ENCODE results near the gene IL21. TPM values are rescaled to one million over a fixed set of nuclear protein-coding genes. Genes with fewer than 3 reads are reported as not detected.

IL21 gene
- total and polyA plus RNA-seq, 2 of the 13 experiments (the other 11 are each of a cell fraction or from before 2014, with no cell fraction given) = not detected

GRCh38 chr4:122583906-122584305 is 37.0 kb downstream of the IL21 start:
- Histone ChIP-seq H3K79me2 (ENCODE audit: insufficient read depth, low read length) (no peaks in the 10 kb centered on the region), H3K27me3 (ENCODE audit: control insufficient read depth in 1 of 2, insufficient read depth in 2 of 2, low read length in 2 of 2) (peaks cover 0 to 6% of the 10 kb centered on the region in 2 experiments; a peak in 1 of 5 replicates), H3K9me3 (ENCODE audit: low read length) (no peaks in the 10 kb centered on the region), H3K36me3 (replicated peaks in 1 of 2; ENCODE audit: control insufficient read depth in 1 of 2, insufficient read depth in 2 of 2, low read length in 2 of 2) (no peaks in the 10 kb centered on the region), H3K4me2 (ENCODE audit: low read depth, low read length) (no peak overlapping the region), H3K9ac (ENCODE audit: insufficient read depth, low read depth, low read length) (no peak overlapping the region), H3K4me1 (ENCODE audit: insufficient read depth, low read length) (no peaks in the 10 kb centered on the region), H4K20me1 (ENCODE audit: insufficient read depth, low read length) (no peaks in the 10 kb centered on the region), H3K4me3 (replicated peaks in 1 of 3; ENCODE audit: insufficient read depth in 1 of 3, low read depth in 2 of 3, low read length in 3 of 3) (no peak overlapping the region), H3K27ac (ENCODE audit: extremely low read length, insufficient read depth, low read length) (no peak overlapping the region), H2AFZ (ENCODE audit: low read length) (no peak overlapping the region)
- in situ Hi-C loops (cut with HindIII; ENCODE audit: extremely low pct_ligation_motif_present, low pct_unique_long_range_greater_than_20kb) (loop anchor here (10.0 to 25.0 kb wide), 2 partner anchors 272 to 679 kb away; no protein-coding TSS in a partner anchor), intact Hi-C loops (cut with micrococcal nuclease; ENCODE audit: unreplicated experiment) (no loop called here)
- 0% methylated on average over 4 of the region's 6 CpGs for WGBS (ENCODE audit: low lambda C conversion rate)
- no TSS peak for BruUV-seq (replicated peaks)
- DNase-seq (ENCODE audit: low spot score) = no peak
- POLR2A ChIA-PET = no interaction called here
- TF ChIP-seq KMT2B (CRISPR knock-in tag; IDR thresholded peaks at IDR 0.05) (no peak), MAFK (conservative IDR thresholded peaks at IDR 0.05 in 1 of 2, IDR thresholded peaks at IDR 0.05 in 1 of 2; ENCODE audit: low read length in 2 of 2) (0 out of 4 replicates have a peak, but pooled peaks of 1 of the 2 experiments have one; percentile 3)
- ATAC-seq = no peak
- CTCF ChIA-PET (ENCODE audit: low intra/inter-chr PET ratio, low total read pairs) = no interaction called here
- FAIRE-seq = no peak

GRCh38 chr4:122577808-122578781 is 42.8 kb downstream of the IL21 start:
- WGBS (ENCODE audit: low lambda C conversion rate) = 10% methylated on average over 9 of the region's 9 CpGs
- intact Hi-C loops (cut with micrococcal nuclease; ENCODE audit: unreplicated experiment) (loop anchor here (1.0 to 10.0 kb wide), 6 partner anchors 268 to 1684 kb away; partner anchors contain the start of gene CCNA2), in situ Hi-C loops (cut with HindIII; ENCODE audit: extremely low pct_ligation_motif_present, low pct_unique_long_range_greater_than_20kb) (loop anchor here (25.0 kb wide), 1 partner anchor 266 kb away; no protein-coding TSS in a partner anchor)
- H3K4me1 ChIP-seq (ENCODE audit: insufficient read depth, low read length) = no peaks in the 10 kb centered on the region
- DNase-seq (ENCODE audit: low spot score) (peak; percentile 41), ATAC-seq (peak; percentile 88), FAIRE-seq (peak; percentile 55)
- POLR2A ChIA-PET = no interaction called here
- no peak overlapping the region for H3K4me3 ChIP-seq (replicated peaks in 1 of 3; ENCODE audit: insufficient read depth in 1 of 3, low read depth in 2 of 3, low read length in 3 of 3)
- no peaks in the 10 kb centered on the region for H3K27me3 ChIP-seq (ENCODE audit: control insufficient read depth in 1 of 2, insufficient read depth in 2 of 2, low read length in 2 of 2)
- H3K36me3 ChIP-seq (replicated peaks in 1 of 2; ENCODE audit: control insufficient read depth in 1 of 2, insufficient read depth in 2 of 2, low read length in 2 of 2) = no peaks in the 10 kb centered on the region
- no peak overlapping the region for H2AFZ ChIP-seq (ENCODE audit: low read length)
- no peaks in the 10 kb centered on the region for H3K79me2 ChIP-seq (ENCODE audit: insufficient read depth, low read length)
- no peaks in the 10 kb centered on the region for H3K9me3 ChIP-seq (ENCODE audit: low read length)
- H3K27ac ChIP-seq (ENCODE audit: extremely low read length, insufficient read depth, low read length) = no peak overlapping the region
- no TSS peak for BruUV-seq (replicated peaks)
- CTCF ChIA-PET (ENCODE audit: low intra/inter-chr PET ratio, low total read pairs) = interaction anchor here (1.2 to 2.4 kb wide), 3 partner anchors 268 to 1534 kb away, joined by 3 to 15 read pairs (median 13); no protein-coding TSS in a partner anchor
- no peak overlapping the region for H3K4me2 ChIP-seq (ENCODE audit: low read depth, low read length)
- no peaks in the 10 kb centered on the region for H4K20me1 ChIP-seq (ENCODE audit: insufficient read depth, low read length)
- no peak overlapping the region for H3K9ac ChIP-seq (ENCODE audit: insufficient read depth, low read depth, low read length)
- TF ChIP-seq ZNF446 (CRISPR knock-in tag; IDR thresholded peaks at IDR 0.05) (no peak), ARNT (IDR thresholded peaks at IDR 0.05) (no peak), SMC3 (IDR thresholded peaks at IDR 0.05; ENCODE audit: low read length) (peak; percentile 61), STAG1 (CRISPR knock-in tag; IDR thresholded peaks at IDR 0.05) (peak; percentile 43), ZNF337 (CRISPR knock-in tag; IDR thresholded peaks at IDR 0.05; ENCODE audit: borderline replicate concordance, low read depth) (no peak), ZNF660 (CRISPR knock-in tag; IDR thresholded peaks at IDR 0.05; ENCODE audit: borderline replicate concordance, low read depth) (no peak), NFAT5 (CRISPR knock-in tag; IDR thresholded peaks at IDR 0.05) (no peak), ZNF550 (CRISPR knock-in tag; IDR thresholded peaks at IDR 0.05; ENCODE audit: borderline replicate concordance) (no peak)
